ENCODE measurements around the gene ZYG11B.
"Not testable (repeated sequence)": the region's sequence is repeated elsewhere in the genome, so short reads cannot be mapped to it uniquely, and the experiment has no call there.

GRCh38 chr1:52869727-52870126 lies 143.5 kb downstream of the ZYG11B start:
- TF ChIP-seq CTCF (conservative IDR thresholded peaks at IDR 0.05); ZFX (IDR thresholded peaks at IDR 0.05): not testable (repeated sequence)

Data from C4-2B (cell line).